ENCODE data around the gene GLIS2. TPM values are rescaled to one million over a fixed set of nuclear protein-coding genes. Genes with fewer than 3 reads are reported as not detected.

Gene GLIS2
- total RNA-seq, 1 donor from 2014 or later, result 0.53 TPM

- FAIRE-seq (no peak), DNase-seq (ENCODE audit: low read depth) (no peak)
- H3K36me3 ChIP-seq (ENCODE audit: control insufficient read depth, insufficient read depth, low read length), result no peaks in the 10 kb centered on the region
- H3K4me3 ChIP-seq (ENCODE audit: low read depth, low read length), result no peak overlapping the region
- no peak for TF ChIP-seq CTCF (IDR thresholded peaks at IDR 0.05; ENCODE audit: insufficient read depth, low read length, severe bottlenecking)
- H3K27me3 ChIP-seq (ENCODE audit: control insufficient read depth, insufficient read depth, low read length), result no peaks in the 10 kb centered on the region
These were observed 7.4 kb downstream of the GLIS2 start for GRCh38 chr16:4323071-4323844.

GRCh38 chr16:4323845-4324488 is 8.1 kb downstream of the GLIS2 start:
- no peak overlapping the region for H3K4me3 ChIP-seq (ENCODE audit: low read depth, low read length)
- no peak for DNase-seq (ENCODE audit: low read depth)
- no peak for TF ChIP-seq CTCF (IDR thresholded peaks at IDR 0.05; ENCODE audit: insufficient read depth, low read length, severe bottlenecking)
- H3K36me3 ChIP-seq (ENCODE audit: control insufficient read depth, insufficient read depth, low read length), result no peaks in the 10 kb centered on the region
- no peaks in the 10 kb centered on the region for H3K27me3 ChIP-seq (ENCODE audit: control insufficient read depth, insufficient read depth, low read length)
- no peak for FAIRE-seq

GRCh38 chr16:4324492-4325252 is 8.8 kb downstream of the GLIS2 start:
- Histone ChIP-seq H3K36me3 (ENCODE audit: control insufficient read depth, insufficient read depth, low read length) (no peaks in the 10 kb centered on the region), H3K27me3 (ENCODE audit: control insufficient read depth, insufficient read depth, low read length) (no peaks in the 10 kb centered on the region), H3K4me3 (ENCODE audit: low read depth, low read length) (no peak overlapping the region)
- no peak for TF ChIP-seq CTCF (IDR thresholded peaks at IDR 0.05; ENCODE audit: insufficient read depth, low read length, severe bottlenecking)
- no peak for FAIRE-seq
- DNase-seq (ENCODE audit: low read depth), result no peak

GRCh38 chr16:4325253-4325758 is 9.4 kb downstream of the GLIS2 start:
- DNase-seq (ENCODE audit: low read depth) (no peak), FAIRE-seq (no peak)
- no peaks in the 10 kb centered on the region for H3K36me3 ChIP-seq (ENCODE audit: control insufficient read depth, insufficient read depth, low read length)
- no peaks in the 10 kb centered on the region for H3K27me3 ChIP-seq (ENCODE audit: control insufficient read depth, insufficient read depth, low read length)
- no peak overlapping the region for H3K4me3 ChIP-seq (ENCODE audit: low read depth, low read length)
- no peak for TF ChIP-seq CTCF (IDR thresholded peaks at IDR 0.05; ENCODE audit: insufficient read depth, low read length, severe bottlenecking)

- no peak for FAIRE-seq
- peaks cover 1% of the 10 kb centered on the region for H3K36me3 ChIP-seq (ENCODE audit: control insufficient read depth, insufficient read depth, low read length)
These were observed 11.6 kb downstream of the GLIS2 start for GRCh38 chr16:4327386-4328045.

More at GRCh38 chr16:4327386-4328045, 11.6 kb downstream of the GLIS2 start:
- TF ChIP-seq CTCF (IDR thresholded peaks at IDR 0.05; ENCODE audit: insufficient read depth, low read length, severe bottlenecking), result no peak
- DNase-seq (ENCODE audit: low read depth), result no peak
- Histone ChIP-seq H3K4me3 (ENCODE audit: low read depth, low read length) (peak overlapping the region; percentile 44), H3K27me3 (ENCODE audit: control insufficient read depth, insufficient read depth, low read length) (no peaks in the 10 kb centered on the region)
